ENCODE measurements around the gene PUS7. TPM values are rescaled to one million over a fixed set of nuclear protein-coding genes. Genes with fewer than 3 reads are reported as not detected.
"Not testable (repeated sequence)": the region's sequence is repeated elsewhere in the genome, so short reads cannot be mapped to it uniquely, and the experiment has no call there.

PUS7 gene
- total and polyA plus RNA-seq, 4 donors, result 3.4 to 17.2 (median 5.0) TPM

DNA sequence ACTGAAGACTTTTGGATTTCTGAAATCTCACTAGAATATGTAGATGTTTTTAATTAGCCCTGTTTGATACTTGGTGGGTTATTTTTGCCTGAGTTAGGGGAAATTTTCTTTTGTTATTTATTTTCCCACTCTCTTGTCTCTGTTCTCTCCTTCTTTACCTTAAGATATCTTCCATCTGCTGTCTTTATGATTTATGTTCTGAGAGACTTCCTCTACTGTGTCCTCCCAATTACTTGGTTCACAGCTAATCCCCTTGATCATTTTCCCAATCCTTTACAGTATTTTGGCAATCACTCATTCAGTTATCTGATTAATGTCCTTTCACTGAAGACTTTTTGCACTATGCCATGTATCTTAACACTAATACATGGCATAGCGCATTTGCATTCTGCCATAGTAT is 83.8 kb downstream of the PUS7 start:
- TF ChIP-seq SP1 (IDR thresholded peaks at IDR 0.05) (no peak), FOXA1 (IDR thresholded peaks at IDR 0.05) (no peak), GABPA (IDR thresholded peaks at IDR 0.05 in 1 of 2, conservative IDR thresholded peaks at IDR 0.05 in 1 of 2) (no peak), HNF4G (IDR thresholded peaks at IDR 0.05) (no peak), NR2F2 (IDR thresholded peaks at IDR 0.05) (no peak), YY1 (IDR thresholded peaks at IDR 0.05) (no peak), EGR1 (IDR thresholded peaks at IDR 0.05; ENCODE audit: low read depth in 2 of 2) (no peak), JUND (IDR thresholded peaks at IDR 0.05) (no peak)
- TF ChIP-seq, protein P1, sequence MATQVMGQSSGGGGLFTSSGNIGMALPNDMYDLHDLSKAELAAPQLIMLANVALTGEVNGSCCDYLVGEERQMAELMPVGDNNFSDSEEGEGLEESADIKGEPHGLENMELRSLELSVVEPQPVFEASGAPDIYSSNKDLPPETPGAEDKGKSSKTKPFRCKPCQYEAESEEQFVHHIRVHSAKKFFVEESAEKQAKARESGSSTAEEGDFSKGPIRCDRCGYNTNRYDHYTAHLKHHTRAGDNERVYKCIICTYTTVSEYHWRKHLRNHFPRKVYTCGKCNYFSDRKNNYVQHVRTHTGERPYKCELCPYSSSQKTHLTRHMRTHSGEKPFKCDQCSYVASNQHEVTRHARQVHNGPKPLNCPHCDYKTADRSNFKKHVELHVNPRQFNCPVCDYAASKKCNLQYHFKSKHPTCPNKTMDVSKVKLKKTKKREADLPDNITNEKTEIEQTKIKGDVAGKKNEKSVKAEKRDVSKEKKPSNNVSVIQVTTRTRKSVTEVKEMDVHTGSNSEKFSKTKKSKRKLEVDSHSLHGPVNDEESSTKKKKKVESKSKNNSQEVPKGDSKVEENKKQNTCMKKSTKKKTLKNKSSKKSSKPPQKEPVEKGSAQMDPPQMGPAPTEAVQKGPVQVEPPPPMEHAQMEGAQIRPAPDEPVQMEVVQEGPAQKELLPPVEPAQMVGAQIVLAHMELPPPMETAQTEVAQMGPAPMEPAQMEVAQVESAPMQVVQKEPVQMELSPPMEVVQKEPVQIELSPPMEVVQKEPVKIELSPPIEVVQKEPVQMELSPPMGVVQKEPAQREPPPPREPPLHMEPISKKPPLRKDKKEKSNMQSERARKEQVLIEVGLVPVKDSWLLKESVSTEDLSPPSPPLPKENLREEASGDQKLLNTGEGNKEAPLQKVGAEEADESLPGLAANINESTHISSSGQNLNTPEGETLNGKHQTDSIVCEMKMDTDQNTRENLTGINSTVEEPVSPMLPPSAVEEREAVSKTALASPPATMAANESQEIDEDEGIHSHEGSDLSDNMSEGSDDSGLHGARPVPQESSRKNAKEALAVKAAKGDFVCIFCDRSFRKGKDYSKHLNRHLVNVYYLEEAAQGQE (IDR thresholded peaks at IDR 0.05), result no peak
- TF ChIP-seq, protein P2, sequence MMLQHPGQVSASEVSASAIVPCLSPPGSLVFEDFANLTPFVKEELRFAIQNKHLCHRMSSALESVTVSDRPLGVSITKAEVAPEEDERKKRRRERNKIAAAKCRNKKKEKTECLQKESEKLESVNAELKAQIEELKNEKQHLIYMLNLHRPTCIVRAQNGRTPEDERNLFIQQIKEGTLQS (IDR thresholded peaks at IDR 0.05), result no peak
- TF ChIP-seq, protein P3, sequence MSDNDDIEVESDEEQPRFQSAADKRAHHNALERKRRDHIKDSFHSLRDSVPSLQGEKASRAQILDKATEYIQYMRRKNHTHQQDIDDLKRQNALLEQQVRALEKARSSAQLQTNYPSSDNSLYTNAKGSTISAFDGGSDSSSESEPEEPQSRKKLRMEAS (IDR thresholded peaks at IDR 0.05), result no peak
- TF ChIP-seq, protein P4, sequence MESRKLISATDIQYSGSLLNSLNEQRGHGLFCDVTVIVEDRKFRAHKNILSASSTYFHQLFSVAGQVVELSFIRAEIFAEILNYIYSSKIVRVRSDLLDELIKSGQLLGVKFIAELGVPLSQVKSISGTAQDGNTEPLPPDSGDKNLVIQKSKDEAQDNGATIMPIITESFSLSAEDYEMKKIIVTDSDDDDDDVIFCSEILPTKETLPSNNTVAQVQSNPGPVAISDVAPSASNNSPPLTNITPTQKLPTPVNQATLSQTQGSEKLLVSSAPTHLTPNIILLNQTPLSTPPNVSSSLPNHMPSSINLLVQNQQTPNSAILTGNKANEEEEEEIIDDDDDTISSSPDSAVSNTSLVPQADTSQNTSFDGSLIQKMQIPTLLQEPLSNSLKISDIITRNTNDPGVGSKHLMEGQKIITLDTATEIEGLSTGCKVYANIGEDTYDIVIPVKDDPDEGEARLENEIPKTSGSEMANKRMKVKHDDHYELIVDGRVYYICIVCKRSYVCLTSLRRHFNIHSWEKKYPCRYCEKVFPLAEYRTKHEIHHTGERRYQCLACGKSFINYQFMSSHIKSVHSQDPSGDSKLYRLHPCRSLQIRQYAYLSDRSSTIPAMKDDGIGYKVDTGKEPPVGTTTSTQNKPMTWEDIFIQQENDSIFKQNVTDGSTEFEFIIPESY (IDR thresholded peaks at IDR 0.05), result no peak
- Histone ChIP-seq H3K27me3 (ENCODE audit: control insufficient read depth in 4 of 4, insufficient read depth in 4 of 4, low read length in 3 of 4) (no peaks in the 10 kb centered on the region), H3K9me3 (ENCODE audit: control insufficient read depth in 4 of 4, low read length in 3 of 4) (no peaks in the 10 kb centered on the region), H3K4me3 (ENCODE audit: low read depth in 1 of 3, low read length in 3 of 3) (no peak overlapping the region), H3K9ac (ENCODE audit: low read depth in 1 of 2, low read length in 2 of 2) (no peak overlapping the region), H3K4me1 (ENCODE audit: control insufficient read depth in 4 of 4, insufficient read depth in 4 of 4, low read length in 3 of 4) (no peaks in the 10 kb centered on the region), H3K36me3 (ENCODE audit: control insufficient read depth in 4 of 4, insufficient read depth in 3 of 4, low read depth in 1 of 4, low read length in 3 of 4) (no peaks in the 10 kb centered on the region), H3K27ac (ENCODE audit: low read depth in 1 of 2, low read length in 2 of 2) (no peak overlapping the region)
- 97% methylated on average over 1 of the region's 1 CpG for WGBS
- no peak for DNase-seq (ENCODE audit: low spot score)

DNA sequence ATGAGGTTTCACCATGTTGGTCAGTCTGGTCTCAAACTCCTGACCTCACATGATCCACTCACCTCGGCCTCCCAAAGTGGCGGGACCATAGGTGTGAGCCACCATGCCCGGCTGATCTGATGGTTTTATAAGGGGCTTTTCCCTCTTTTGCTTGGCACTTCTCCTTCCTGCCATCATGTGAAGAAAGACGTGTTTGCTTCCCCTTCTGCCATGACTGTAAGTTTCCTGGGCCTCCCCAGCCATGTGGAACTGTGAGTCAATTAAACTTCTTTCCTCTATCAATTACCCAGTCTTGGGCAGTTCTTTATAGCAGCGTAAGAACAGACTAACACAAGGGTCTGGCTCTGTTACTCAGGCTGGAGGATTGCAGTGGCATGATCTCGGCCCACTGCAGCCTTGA is 84.7 kb downstream of the PUS7 start:
- not testable (repeated sequence) for H3K27ac ChIP-seq (ENCODE audit: low read depth in 1 of 2, low read length in 2 of 2)
- WGBS, result 92% methylated on average over 6 of the region's 6 CpGs

More for the DNA sequence above, 84.7 kb downstream of the PUS7 start:
- not testable (repeated sequence) for DNase-seq (ENCODE audit: low spot score); H3K36me3 ChIP-seq (ENCODE audit: control insufficient read depth in 4 of 4, insufficient read depth in 3 of 4, low read depth in 1 of 4, low read length in 3 of 4); H3K4me3 ChIP-seq (ENCODE audit: low read depth in 1 of 3, low read length in 3 of 3); H3K9me3 ChIP-seq (ENCODE audit: control insufficient read depth in 4 of 4, low read length in 3 of 4); H3K9ac ChIP-seq (ENCODE audit: low read depth in 1 of 2, low read length in 2 of 2); H3K27me3 ChIP-seq (ENCODE audit: control insufficient read depth in 4 of 4, insufficient read depth in 4 of 4, low read length in 3 of 4); H3K4me1 ChIP-seq (ENCODE audit: control insufficient read depth in 4 of 4, insufficient read depth in 4 of 4, low read length in 3 of 4)

Measured in liver (tissue), 9 donors.